IPS-18c (cell line): ENCODE results near the gene NDUFA8.

Experiments
- H3K4me3 ChIP-seq: 2 replicates; pipeline ENCODE4 v1.7.0; 2013; ENCODE audit warnings: low read depth, mild to moderate bottlenecking, low read length, moderate library complexity; ENCODE audit not compliant: insufficient read depth
- H3K9me3 ChIP-seq: one replicate; pipeline ENCODE4 v1.6.1; 2013; ENCODE audit warnings: mild to moderate bottlenecking, low read length, moderate library complexity; ENCODE audit not compliant: control insufficient read depth, insufficient read depth

The NDUFA8 gene

GRCh38 chr9:122099271-122099869, 60.2 kb downstream of the NDUFA8 start:
- H3K4me3 ChIP-seq: no peak overlapping the region
- H3K9me3 ChIP-seq: no peaks in the 10 kb centered on the region

GRCh38 chr9:122097679-122098315, 61.8 kb downstream of the NDUFA8 start:
- H3K4me3 ChIP-seq: no peak overlapping the region
- no peaks in the 10 kb centered on the region for H3K9me3 ChIP-seq

GRCh38 chr9:122096620-122097415, 62.8 kb downstream of the NDUFA8 start:
- H3K4me3 ChIP-seq: no peak overlapping the region
- no peaks in the 10 kb centered on the region for H3K9me3 ChIP-seq

GRCh38 chr9:122095010-122095767, 64.4 kb downstream of the NDUFA8 start:
- Histone ChIP-seq H3K4me3 (no peak overlapping the region; the same call in 1 of the 2 replicates), H3K9me3 (no peaks in the 10 kb centered on the region)
